Posterior cingulate gyrus (tissue), 11 donors: Measurements from ENCODE around the gene TENT4B.

ENCODE experiments used
- DNase-seq, 10 donors: peaks; one replicate each; pipeline versions ENCODE4 v3.0.0 to v3.0.0-alpha.2; 2020 to 2021; ENCODE audit warnings: mixed read lengths in 3 of 10
- intact Hi-C: fragments of 100-400 bp; cut with DNase I; formaldehyde crosslinking; loops from one replicate; pipeline ENCODE4 v1.15.1; 2023

The TENT4B gene

DNA sequence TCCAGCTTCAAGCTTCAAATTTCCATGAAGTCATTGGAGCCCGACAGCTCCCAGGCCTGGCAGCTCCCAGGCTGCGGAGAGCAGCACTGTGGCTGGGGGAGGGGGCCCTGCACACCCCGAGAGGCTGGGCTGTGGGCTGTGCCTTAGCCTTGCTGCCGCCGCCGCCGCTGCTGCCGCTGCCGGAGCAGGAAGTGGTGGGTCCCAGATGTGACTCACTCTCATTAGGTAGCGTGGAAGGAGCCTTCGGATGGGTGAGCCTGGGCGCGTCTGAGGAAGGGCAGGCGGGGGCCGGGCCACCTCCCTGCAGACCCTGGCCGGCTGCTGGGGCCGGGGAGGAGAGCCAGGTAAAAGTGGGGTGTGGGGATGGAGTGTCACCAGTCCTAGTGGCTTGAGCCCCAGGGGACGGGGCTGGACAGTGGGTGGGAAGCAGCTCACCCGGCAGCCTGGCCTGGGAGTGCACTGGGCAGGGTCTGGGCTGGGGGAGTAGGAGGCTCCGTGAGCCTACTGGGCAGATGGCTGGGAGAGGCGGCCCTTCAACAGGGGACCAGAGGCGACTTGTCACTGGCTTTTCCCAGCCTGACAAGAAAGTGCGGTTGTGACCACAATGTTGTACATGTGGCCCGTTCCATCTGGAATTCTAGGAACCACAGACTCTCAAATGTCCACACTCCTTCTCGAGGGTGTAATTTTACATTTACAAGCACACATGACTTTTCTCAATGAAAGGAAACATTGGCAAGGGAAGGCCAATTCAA is 113.4 kb downstream of the TENT4B start, which contains the start of gene ADCY7:
TSS of gene ADCY7 (plus strand) at position 215 of the 755 bp plus-strand sequence. CDS start 21,629 bp downstream, outside the sequence.
- intact Hi-C loops = no loop called here
- DNase-seq = peak in 3 of 10 donors; percentile 70 to 88 (median 81)

DNA sequence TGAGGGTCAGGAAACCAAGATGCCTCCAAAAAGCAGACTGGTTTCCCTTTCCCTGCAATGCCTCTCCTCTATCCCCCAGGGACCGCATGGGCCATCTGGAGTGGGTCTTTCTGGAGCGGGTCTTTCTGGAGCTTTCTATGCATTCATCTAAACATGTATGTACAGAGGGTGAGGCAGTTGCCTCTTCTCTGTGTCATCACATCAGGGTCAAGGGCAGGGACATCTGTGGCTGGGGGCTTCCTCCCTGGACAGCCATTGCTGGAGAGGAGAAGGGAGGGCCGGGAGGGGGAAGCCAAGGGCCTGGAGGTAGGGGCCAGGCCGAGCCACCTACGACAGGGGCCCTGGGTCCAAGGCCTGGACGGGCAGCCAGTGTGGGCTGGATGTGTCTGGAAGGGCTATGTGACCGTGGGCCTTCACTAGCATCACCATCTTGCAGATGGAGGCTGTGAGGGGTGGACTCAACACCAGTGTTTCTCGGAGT is 114.1 kb downstream of the TENT4B start:
- intact Hi-C loops = no loop called here

DNA sequence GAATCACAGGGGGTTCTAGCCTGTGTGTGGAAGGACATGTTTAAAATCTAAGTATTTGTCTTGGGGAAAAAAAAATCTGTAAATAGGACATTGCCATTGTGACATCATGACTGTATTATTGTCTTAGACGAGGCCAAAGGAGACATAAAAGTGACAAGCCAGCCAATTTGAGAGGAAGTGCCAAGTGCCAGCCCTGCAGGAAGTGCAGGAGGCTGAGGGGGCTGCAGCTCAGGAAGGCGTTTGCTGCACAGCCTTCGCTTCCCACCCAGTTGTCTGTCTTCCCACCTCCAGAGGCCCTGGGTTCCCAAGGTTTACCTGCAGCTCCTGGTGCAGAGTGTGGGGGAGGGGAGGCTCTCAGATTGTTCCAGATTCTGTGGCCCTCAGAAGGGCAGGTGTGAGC is 114.5 kb downstream of the TENT4B start:
- peak in 3 of 10 donors; percentile 35 to 78 (median 61) for DNase-seq
- intact Hi-C loops = no loop called here

More for the DNA sequence above, 114.1 kb downstream of the TENT4B start:
- peak in 3 of 10 donors; percentile 35 to 65 (median 55) for DNase-seq

DNA sequence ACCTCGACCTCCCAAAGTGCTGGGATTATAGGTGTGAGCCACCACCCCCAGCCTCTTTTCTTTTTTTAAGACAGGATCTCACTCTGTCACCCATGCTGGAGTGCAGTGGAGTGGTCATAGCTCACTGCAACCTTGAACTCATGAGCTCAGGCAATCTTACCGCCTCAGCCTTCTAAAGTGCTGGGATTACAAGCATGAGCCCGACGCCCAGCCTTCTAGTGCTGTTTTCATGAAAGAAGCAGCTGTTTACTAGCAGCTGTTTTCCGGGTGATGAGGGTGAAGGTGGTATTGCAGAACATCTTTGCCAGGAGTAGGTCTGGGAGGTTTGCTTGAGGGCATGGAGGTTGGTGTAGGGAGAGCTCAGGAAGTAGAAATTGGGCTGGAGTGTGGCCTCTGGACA is 115.2 kb downstream of the TENT4B start:
- intact Hi-C loops = no loop called here
- DNase-seq = peak in 2 of 10 donors; percentile 1 to 17

DNA sequence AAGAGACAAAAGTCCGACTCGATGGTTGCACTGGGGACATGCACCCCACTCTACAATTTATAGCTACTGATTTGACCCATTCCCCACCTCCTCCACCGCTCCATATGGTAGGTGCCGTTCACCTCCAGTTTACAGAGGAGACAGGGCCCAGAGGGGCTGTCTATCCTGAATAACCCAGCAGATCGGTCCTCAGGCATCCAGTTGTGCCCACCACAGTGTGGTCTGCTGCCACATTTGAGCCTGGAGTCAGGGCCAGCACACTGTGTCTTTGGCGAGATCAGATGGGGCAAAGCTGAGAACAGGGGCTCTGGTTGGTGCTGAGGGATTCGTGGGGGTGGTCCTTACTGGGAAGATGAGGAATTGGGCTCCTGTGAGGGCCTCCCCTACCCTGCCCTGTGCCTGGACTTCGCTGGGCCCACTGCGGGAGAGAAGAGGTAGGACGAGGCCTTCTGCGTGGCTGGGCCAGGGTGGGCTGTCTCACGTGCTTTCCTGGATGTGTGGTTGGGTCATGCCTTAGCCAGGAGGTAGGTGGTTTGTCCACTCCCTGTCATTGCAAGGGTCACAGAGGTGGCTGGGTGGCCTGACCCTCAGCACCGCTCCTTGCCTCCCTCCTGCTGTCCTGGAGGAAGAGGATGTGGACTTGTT is 116.1 kb downstream of the TENT4B start:
- DNase-seq = peak in 3 of 10 donors; percentile 51 to 66 (median 52)
- intact Hi-C loops = no loop called here

DNA sequence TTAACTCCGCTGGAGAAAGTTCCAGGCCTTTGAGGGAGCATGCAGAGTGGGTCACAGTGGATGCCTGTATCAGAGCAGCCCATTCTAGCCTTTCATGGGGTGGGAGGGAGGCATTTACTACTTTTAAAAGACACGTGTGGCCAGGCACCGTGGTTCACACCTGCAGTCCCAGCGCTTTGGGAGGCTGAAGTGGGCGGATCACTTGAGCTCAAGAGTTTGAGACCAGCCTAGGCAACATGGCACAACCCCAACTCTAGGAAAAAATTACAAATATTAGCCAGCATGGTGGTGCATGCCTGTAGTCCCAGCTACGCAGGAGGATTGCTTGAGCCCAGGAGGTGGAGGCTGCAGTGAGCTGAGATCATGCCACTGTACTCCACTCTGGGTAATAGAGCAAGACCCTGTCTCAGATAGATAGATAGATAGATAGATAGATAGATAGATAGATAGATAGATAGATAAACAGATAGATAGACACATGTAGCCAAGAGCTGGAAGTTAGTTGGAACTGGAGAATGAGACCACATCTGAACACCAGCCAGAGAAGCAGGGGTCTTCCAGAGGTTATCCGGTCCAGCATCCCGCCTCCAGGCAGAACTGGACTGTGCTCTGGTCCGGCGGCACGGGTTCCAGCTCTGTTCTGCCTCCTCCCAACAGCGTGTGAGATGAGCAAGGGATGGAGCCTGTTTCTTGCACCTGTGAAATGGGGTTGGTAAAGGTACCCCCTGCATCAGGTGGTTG is 116.8 kb downstream of the TENT4B start:
- peak in 2 of 10 donors; percentile 58 to 66 for DNase-seq
- intact Hi-C loops = no loop called here

DNA sequence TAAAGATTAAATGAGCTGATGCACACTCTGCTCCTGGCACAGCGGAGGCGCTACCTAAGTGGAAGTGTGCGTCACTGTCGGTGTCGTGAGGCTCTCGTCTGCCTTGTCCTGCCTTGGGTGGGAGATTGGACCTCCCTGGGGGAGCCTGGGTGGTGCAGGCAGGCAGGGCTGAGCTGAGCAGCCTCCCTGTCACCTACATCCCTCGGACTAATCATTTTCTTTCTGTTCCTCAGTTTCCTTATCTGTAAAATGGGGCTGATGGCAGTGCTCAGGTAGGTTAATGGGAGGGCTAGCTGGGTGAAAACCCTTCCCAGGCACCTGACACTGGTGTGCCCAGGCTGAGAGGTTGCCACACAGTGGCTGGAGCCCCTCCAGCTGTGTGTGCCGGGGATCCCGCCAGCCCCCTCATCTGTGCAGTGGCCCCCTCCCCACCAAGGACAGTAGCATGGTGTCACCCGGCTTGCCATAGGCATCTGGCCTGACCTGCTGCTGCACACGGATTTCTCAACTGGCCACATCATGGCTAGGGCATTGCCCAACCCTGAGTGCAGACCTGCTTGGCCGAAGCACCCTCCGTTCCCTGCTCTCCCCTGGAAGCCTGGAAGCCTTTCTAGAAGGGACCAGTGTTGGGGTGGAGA is 117.5 kb downstream of the TENT4B start:
- intact Hi-C loops = no loop called here
- peak in 3 of 10 donors; percentile 54 to 76 (median 60) for DNase-seq

DNA sequence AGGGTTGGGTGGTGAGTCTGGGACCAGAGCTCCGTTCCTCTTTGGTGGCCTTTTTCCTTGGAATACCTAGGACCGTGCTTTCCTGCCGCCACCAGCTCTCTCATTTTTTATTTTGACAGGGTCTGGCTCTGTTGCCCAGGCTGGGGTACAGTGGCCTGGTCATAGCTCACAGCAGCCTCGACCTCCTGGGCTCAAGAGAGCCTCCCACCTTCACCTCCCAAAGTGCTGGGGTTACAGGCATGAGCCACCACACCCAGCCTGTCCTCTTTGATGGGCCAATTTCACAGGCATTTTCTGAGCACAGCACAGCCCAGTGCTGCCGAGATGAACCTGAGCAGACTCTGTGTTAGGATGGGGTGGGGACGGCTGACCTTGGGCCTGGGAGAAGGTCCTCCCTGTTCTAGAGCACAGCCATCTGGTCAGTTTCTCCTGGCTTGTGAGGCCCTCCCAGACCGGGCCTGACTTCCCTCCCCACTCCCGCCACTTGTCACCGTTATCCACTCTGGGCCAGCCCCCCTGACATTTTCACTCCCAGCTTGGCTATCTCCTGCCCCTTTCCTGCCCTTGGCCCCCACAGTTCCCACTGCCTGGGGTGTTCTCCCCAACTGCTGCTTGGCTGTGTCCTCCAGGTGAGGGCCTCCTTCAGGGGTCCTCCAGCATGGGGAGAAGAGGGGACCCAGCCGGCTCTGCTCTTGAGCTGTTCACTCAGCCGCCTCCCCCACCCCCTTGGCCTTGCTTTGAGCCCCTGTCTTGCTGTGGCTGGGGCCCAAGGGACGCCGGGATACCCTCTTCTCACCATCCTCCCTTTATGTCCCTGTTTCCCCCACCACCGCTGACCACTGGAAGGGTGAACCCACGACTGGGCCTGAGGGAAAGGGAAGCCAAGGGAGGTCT is 118.3 kb downstream of the TENT4B start:
- intact Hi-C loops = no loop called here

DNA sequence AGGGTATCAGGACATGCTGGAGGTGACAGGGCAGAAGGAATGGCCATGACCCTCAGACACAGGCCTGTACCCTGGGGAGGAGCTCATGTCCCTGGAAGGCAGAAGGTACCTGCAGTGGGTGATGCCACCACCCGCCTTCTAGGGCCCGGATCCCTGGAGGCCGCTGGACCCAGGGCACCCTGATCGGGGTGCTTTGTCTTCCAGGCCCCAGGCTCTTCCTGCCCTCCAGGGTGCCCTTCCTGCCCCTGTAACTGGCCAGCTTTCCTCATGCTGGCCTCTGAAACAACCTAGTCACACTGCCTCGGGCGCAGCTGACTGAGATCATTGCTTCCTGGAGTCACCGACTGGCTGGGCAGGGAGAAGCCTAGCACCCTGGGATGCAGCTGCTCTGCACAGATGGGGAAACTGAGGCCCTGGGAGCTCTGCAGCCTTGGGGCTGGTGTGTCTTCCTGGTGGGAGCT is 119.0 kb downstream of the TENT4B start:
- DNase-seq = peak in 3 of 10 donors; percentile 16 to 70 (median 55)

More for the DNA sequence above, 118.3 kb downstream of the TENT4B start:
- DNase-seq = peak in 3 of 10 donors; percentile 53 to 66 (median 65)

DNA sequence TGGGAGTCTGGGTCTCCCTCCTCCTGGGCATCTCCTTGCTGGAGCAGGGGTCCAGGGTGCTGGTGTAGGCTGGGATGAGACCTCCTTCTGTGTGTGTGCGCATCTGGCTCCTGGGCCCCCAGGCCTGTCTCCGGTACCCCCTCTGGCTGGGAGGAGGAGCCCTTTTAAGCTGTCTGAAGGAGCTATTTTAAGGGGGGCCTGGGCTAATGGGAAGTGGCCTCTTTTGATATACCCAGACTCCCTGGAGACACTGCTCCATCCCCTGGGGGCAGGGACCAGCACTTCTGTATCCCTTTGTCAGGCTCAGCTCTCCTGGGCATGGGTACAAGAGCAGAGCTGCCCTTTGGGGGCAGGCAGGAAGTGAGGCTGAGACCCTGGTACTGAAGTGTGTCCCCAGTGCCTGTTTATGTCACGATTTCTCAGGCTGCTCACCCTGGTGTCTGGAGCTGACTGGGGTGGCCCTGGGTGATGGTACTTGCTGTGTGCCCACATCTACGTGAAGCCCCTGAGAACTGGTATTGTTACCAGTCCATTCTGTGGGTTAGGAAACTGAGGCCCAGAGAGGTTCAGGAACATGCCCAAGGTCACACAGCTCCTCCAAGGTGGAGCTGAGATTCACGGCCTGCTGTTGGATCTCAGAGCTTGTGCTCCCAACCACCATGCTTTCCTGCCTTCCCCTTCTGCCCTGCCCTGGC is 119.7 kb downstream of the TENT4B start:
- DNase-seq = peak in 3 of 10 donors; percentile 37 to 61 (median 48)

More for the DNA sequence above, 119.0 kb downstream of the TENT4B start:
- intact Hi-C loops = no loop called here

DNA sequence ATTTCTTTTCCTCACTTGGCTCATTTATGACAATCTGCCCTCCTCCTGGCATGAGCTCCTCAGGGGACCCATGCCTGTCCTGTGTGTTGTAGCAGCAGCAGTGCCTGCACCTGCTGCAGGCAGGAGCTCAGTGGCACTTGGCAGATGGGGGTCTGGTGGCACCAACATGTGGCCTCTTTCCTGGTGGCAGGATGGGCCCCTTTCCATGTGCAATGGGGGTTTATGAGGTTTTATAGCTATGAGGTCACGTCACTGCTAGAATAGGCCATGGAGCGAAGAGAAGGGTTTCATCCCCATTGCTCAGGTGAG is 120.2 kb downstream of the TENT4B start:
- peak in 2 of 10 donors; percentile 7 to 24 for DNase-seq
- intact Hi-C loops = no loop called here

More for the DNA sequence above, 119.7 kb downstream of the TENT4B start:
- intact Hi-C loops = no loop called here

DNA sequence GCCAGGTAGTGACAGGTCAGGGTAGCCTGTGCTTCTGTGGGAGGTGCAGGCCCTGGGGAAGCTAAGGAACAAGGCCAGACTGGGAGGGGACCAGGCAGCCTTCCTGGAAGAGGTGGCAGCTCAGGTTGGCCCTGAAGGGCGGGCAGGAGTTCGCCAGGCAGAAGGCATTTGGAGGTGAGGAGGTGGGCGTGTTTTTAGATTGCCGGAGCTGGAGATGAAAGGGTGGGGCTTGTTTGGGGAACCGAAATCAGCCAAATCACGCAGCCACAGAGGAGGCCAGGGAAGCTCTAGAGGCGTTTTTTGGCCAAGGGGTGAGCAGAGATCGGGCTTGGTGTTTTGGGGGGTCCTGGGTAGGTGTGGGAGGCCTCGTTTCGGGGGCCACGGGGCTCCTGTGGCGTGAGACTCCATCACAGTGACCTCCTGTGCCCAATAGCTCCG is 120.8 kb downstream of the TENT4B start:
- intact Hi-C loops = no loop called here
- DNase-seq = peak in 3 of 10 donors; percentile 50 to 66 (median 55)

DNA sequence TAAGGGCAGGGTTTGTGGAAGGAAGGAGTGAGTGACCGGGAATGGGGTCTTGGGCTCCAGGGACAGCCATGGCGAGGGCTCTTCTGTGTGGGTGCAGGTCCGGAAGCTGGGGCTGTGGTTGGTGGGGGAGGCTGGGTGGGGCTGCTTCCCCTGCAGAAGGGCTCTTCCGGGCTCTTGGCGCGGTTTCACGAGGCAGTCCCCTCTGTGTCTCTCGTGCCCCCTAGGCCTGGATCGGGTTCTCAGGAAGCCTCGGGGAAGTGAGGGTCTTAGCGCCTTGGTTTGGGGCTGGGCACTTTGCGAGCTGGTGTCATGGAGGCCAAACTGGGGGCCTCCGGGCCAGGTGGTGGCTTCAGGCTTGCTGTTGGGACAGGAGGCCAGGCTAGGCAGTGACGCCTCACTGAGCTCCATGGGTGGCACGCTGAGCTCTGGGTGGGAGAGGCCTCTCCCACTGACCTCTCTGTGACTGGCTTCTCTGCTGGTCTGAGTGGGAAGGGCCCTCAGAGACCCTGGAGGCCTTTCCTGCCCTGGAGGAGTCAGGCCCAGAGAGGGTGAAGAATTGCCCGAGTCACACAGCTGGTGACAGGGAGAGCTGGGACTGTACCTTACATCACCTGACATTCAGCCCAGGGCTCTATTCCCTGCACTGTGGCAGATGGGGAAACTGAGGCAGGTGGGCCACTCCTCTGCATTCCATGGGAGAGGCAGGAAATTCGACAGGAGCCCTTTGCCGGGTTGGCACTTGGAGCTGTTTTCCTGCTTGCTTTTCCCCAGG is 121.4 kb downstream of the TENT4B start:
- peak in 4 of 10 donors; percentile 4 to 71 (median 49) for DNase-seq

DNA sequence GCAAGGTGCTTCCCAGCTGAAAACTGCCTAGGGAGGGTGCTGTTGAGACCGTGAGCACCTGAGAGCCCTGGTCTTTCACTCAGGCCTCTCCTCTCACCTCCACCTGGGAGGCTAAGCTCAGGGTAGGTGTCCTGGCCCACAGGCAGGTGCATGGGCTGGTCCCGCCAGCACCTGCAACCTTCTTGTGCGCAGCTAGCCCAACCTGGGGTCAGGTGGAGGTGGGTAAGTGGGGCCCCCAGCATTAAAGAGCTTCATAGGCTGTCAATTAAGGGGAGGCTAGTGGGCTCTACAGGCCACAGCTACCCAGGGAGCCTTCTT is 122.0 kb downstream of the TENT4B start:
- peak in 2 of 10 donors; percentile 28 to 36 for DNase-seq
- intact Hi-C loops = no loop called here

More for the DNA sequence above, 121.4 kb downstream of the TENT4B start:
- intact Hi-C loops = no loop called here

DNA sequence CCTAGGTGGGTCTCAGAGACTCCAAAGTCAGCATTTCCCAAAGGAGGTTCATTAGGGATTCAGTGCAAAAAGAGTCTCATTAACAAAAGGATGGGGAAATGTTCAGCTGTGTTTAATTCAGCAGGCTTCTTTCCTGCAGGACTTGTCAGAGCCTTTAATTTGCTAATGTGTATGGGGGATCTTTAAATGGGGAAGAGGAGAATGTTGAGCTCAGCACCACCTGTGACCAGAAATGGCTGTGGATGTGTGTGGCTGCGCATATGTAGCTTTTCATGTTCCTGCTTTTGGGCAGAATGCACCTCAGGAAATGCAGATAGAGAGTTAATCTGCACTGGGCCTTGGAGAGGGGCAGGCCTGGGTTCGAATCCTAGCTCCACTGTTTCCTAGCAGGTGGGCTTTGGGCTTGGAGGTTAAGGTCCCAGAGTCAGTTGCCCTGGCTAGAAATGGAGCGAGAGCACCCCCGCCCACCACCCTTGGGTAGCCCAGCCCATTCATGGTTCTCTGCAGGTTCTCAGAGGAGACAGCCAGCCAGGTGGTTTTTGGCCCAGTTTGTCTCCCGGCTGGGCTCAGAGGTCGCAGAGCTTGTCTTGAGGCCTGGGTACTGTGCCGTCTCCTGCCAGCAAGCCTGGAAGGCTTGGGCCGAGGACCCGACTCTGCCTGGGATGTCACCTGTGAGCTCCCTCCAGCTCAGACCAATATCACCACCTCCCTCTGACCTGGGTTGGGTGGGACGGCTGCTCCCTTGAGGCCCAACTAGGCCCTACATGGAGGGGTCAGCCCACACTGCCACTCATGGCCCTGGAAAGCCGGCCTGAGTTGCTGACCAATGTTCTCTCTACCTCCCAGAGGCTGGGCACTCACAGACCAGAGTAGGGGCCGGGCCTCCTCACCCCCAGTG is 122.6 kb downstream of the TENT4B start:
- intact Hi-C loops = no loop called here
- peak in 4 of 10 donors; percentile 24 to 62 (median 50) for DNase-seq

DNA sequence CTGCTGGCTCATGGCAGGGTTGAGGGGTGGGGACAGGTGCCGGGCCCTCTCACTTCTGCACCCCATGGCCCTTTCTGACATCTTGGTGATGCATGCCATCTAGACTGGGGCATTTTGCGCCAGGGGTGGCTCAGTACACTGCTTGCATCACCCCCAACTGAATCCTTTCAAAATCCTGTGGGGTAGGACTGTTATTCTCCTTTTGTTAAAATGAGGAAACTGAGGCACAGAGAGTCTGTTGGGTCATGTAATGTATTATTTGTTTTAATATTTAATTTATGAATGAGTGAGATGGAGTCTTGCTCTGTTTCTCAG is 123.2 kb downstream of the TENT4B start:
- intact Hi-C loops = no loop called here
- DNase-seq = no peak
